GM18508 (cell line): ENCODE measurements around the gene FBXO21.
"Not testable (repeated sequence)": the region's sequence is repeated elsewhere in the genome, so short reads cannot be mapped to it uniquely, and the experiment has no call there.

Source experiments
- ATAC-seq: cut with Tn5 transposase; IDR thresholded peaks from one replicate; pipeline ENCODE4 v1.9.1; 2021; ENCODE audit warnings: moderate number of reproducible peaks; ENCODE audit not compliant: insufficient read depth, unreplicated experiment

Gene FBXO21

GRCh38 chr12:117190210-117190781 is at the start of gene FBXO21:
TSS of gene FBXO21 (minus strand) at chr12:117190470. CDS start at chr12:117190456, 14 bp downstream.
- ATAC-seq = peak; percentile 67

GRCh38 chr12:117236456-117237001 is 46.3 kb upstream of the FBXO21 start:
- ATAC-seq = no peak

- no peak for ATAC-seq
Measured at GRCh38 chr12:117235261-117235660, 45.0 kb upstream of the FBXO21 start.

GRCh38 chr12:117234441-117234840 is 44.2 kb upstream of the FBXO21 start:
- ATAC-seq = no peak

- ATAC-seq = no peak
Measured at GRCh38 chr12:117231750-117232149, 41.5 kb upstream of the FBXO21 start.

GRCh38 chr12:117228239-117228638 is 38.0 kb upstream of the FBXO21 start:
- no peak for ATAC-seq

GRCh38 chr12:117227000-117227653 is 36.9 kb upstream of the FBXO21 start:
- no peak for ATAC-seq

GRCh38 chr12:117226505-117226904 is 36.2 kb upstream of the FBXO21 start:
- no peak for ATAC-seq

- no peak for ATAC-seq
Measured at GRCh38 chr12:117225179-117225578, 34.9 kb upstream of the FBXO21 start.

GRCh38 chr12:117220947-117221346 is 30.7 kb upstream of the FBXO21 start:
- ATAC-seq = not testable (repeated sequence)

- ATAC-seq = no peak
Measured at GRCh38 chr12:117218149-117218548, 27.9 kb upstream of the FBXO21 start.

- no peak for ATAC-seq
Measured at GRCh38 chr12:117216686-117217085, 26.4 kb upstream of the FBXO21 start.

- ATAC-seq = no peak
Measured at GRCh38 chr12:117214797-117215196, 24.5 kb upstream of the FBXO21 start.

GRCh38 chr12:117213295-117213808 is 23.1 kb upstream of the FBXO21 start:
- no peak for ATAC-seq

GRCh38 chr12:117212563-117213190 is 22.4 kb upstream of the FBXO21 start:
- no peak for ATAC-seq

- no peak for ATAC-seq
Measured at GRCh38 chr12:117210266-117210918, 20.1 kb upstream of the FBXO21 start.

GRCh38 chr12:117209626-117210025 is 19.4 kb upstream of the FBXO21 start:
- no peak for ATAC-seq

GRCh38 chr12:117208811-117209455 is 18.7 kb upstream of the FBXO21 start:
- no peak for ATAC-seq

- ATAC-seq = no peak
Measured at GRCh38 chr12:117208206-117208605, 17.9 kb upstream of the FBXO21 start.

- no peak for ATAC-seq
Measured at GRCh38 chr12:117207675-117208074, 17.4 kb upstream of the FBXO21 start.
